Fibroblast of peridontal ligament (primary cell): Measurements from ENCODE around the gene CDC123.
"Not testable (repeated sequence)": the region's sequence is repeated elsewhere in the genome, so short reads cannot be mapped to it uniquely, and the experiment has no call there.

Source experiments
- DNase-seq: peaks from one replicate; pipeline ENCODE4 v3.0.0-alpha.2; 2010; ENCODE audit errors: extremely low read depth

The CDC123 gene

GRCh38 chr10:12235116-12235694, 39.2 kb downstream of the CDC123 start:
- DNase-seq: no peak

- DNase-seq: peak; percentile 79
Observed at GRCh38 chr10:12235796-12236195, 39.8 kb downstream of the CDC123 start.

GRCh38 chr10:12237265-12238220, 41.6 kb downstream of the CDC123 start:
- DNase-seq: peak; percentile 81

GRCh38 chr10:12238821-12239220, 42.8 kb downstream of the CDC123 start:
- no peak for DNase-seq

- DNase-seq: peak; percentile 34
Observed at GRCh38 chr10:12241810-12242529, 46.0 kb downstream of the CDC123 start.

- no peak for DNase-seq
Observed at GRCh38 chr10:12243864-12244620, 48.1 kb downstream of the CDC123 start.

GRCh38 chr10:12250181-12250580, 54.2 kb downstream of the CDC123 start:
- no peak for DNase-seq

GRCh38 chr10:12250702-12251101, 54.7 kb downstream of the CDC123 start:
- DNase-seq: not testable (repeated sequence)

GRCh38 chr10:12251581-12251980, 55.6 kb downstream of the CDC123 start:
- DNase-seq: no peak

- DNase-seq: peak; percentile 6
Observed at GRCh38 chr10:12252882-12253546, 57.0 kb downstream of the CDC123 start.

GRCh38 chr10:12255048-12255447, 59.1 kb downstream of the CDC123 start:
- no peak for DNase-seq

- DNase-seq: no peak
Observed at GRCh38 chr10:12259988-12260387, 64.0 kb downstream of the CDC123 start.

GRCh38 chr10:12262278-12262981, 66.4 kb downstream of the CDC123 start:
- DNase-seq: no peak

- DNase-seq: peak; percentile 70
Observed at GRCh38 chr10:12264204-12264940, 68.4 kb downstream of the CDC123 start.

GRCh38 chr10:12269056-12269455, 73.1 kb downstream of the CDC123 start:
- no peak for DNase-seq

- no peak for DNase-seq
Observed at GRCh38 chr10:12271210-12271540, 75.2 kb downstream of the CDC123 start.

GRCh38 chr10:12277862-12278261, 81.9 kb downstream of the CDC123 start:
- DNase-seq: not testable (repeated sequence)

GRCh38 chr10:12279281-12279680, 83.3 kb downstream of the CDC123 start:
- DNase-seq: no peak

- DNase-seq: no peak
Observed at GRCh38 chr10:12287772-12288171, 91.8 kb downstream of the CDC123 start.

- DNase-seq: not testable (repeated sequence)
Observed at GRCh38 chr10:12297784-12298183, 101.8 kb downstream of the CDC123 start.
